Lower leg skin (tissue), 3 donors: ENCODE data around the gene UMODL1.

Experiments used
- CTCF ChIP-seq, 3 donors: fragments of 450-650 bp; IDR thresholded peaks; one replicate each; pipeline ENCODE4 v1.5.1; 2016; ENCODE audit warnings: antibody characterized with exemption in 3 of 3, mild to moderate bottlenecking in 3 of 3, moderate library complexity in 2 of 3
- POLR2A ChIP-seq, 2 donors: fragments of 450-650 bp; IDR thresholded peaks; one replicate each; pipeline ENCODE4 v1.6.1; 2016 to 2017; ENCODE audit warnings: antibody characterized with exemption in 2 of 2, mild to moderate bottlenecking in 1 of 2, moderate library complexity in 1 of 2

- TF ChIP-seq CTCF (IDR thresholded peaks at IDR 0.05) (no peak), POLR2A (IDR thresholded peaks at IDR 0.05) (no peak)
Observed at GRCh38 chr21:42106425-42106824, 35.3 kb downstream of the UMODL1 start.
